NCI-H2029 (cell line): ENCODE measurements around the gene PRDM12.

ENCODE experiments used
- DNase-seq: peaks from one replicate; lab custom pipeline; 2025; lab: John Stamatoyannopoulos, UW

The PRDM12 gene

GRCh38 chr9:130635721-130636647 is 28.4 kb upstream of the PRDM12 start:
- no peak for DNase-seq

GRCh38 chr9:130636648-130637020 is 27.8 kb upstream of the PRDM12 start:
- no peak for DNase-seq

- DNase-seq: no peak
Measured at GRCh38 chr9:130638284-130639123, 25.9 kb upstream of the PRDM12 start.

GRCh38 chr9:130639124-130639765 is 25.1 kb upstream of the PRDM12 start:
- DNase-seq: no peak

GRCh38 chr9:130639866-130640555 is 24.4 kb upstream of the PRDM12 start:
- no peak for DNase-seq

- DNase-seq: no peak
Measured at GRCh38 chr9:130640681-130641080, 23.7 kb upstream of the PRDM12 start.

GRCh38 chr9:130642926-130643325 is 21.5 kb upstream of the PRDM12 start:
- DNase-seq: peak; percentile 54

- DNase-seq: no peak
Measured at GRCh38 chr9:130651221-130651620, 13.2 kb upstream of the PRDM12 start.

- peak; percentile 28 for DNase-seq
Measured at GRCh38 chr9:130651752-130652151, 12.6 kb upstream of the PRDM12 start.

- no peak for DNase-seq
Measured at GRCh38 chr9:130654879-130655278, 9.5 kb upstream of the PRDM12 start.

- no peak for DNase-seq
Measured at GRCh38 chr9:130658893-130659698, 5.3 kb upstream of the PRDM12 start.

GRCh38 chr9:130659699-130660248 is 4.6 kb upstream of the PRDM12 start:
- DNase-seq: no peak

- no peak for DNase-seq
Measured at GRCh38 chr9:130660326-130660682, 4.1 kb upstream of the PRDM12 start.

- no peak for DNase-seq
Measured at GRCh38 chr9:130660683-130661450, 3.5 kb upstream of the PRDM12 start.

- no peak for DNase-seq
Measured at GRCh38 chr9:130661451-130662098, 2.8 kb upstream of the PRDM12 start.

GRCh38 chr9:130662099-130662969 is 2.1 kb upstream of the PRDM12 start:
- DNase-seq: no peak

- no peak for DNase-seq
Measured at GRCh38 chr9:130662970-130663257, 1.5 kb upstream of the PRDM12 start.

- DNase-seq: no peak
Measured at GRCh38 chr9:130663258-130663976, 977 bp upstream of the PRDM12 start.
